Neural cell (in vitro differentiated cells): ENCODE data around the gene TAF10. TPM values are rescaled to one million over a fixed set of nuclear protein-coding genes. Genes with fewer than 3 reads are reported as not detected.

Experiments
- H2AFZ ChIP-seq: fragments of 200-600, 300-800 bp; sonication (generic), shearing (Covaris generic); 2 replicates; pipeline ENCODE4 v1.6.0; 2014; ENCODE audit warnings: low read depth, mild to moderate bottlenecking, antibody characterized with exemption, low read length, moderate library complexity
- H3F3A ChIP-seq: fragments of 200-600 bp; shearing (Covaris generic); 2 replicates; pipeline ENCODE4 v1.6.1; 2016; ENCODE audit warnings: mild to moderate bottlenecking, moderate library complexity, mixed read lengths, antibody characterized with exemption, low read length; ENCODE audit not compliant: insufficient read depth, poor library complexity, severe bottlenecking
- H3K27ac ChIP-seq: fragments of 200-600, 300-800 bp; sonication (generic), shearing (Covaris generic); 2 replicates; pipeline ENCODE4 v1.5.1; 2014; ENCODE audit warnings: mild to moderate bottlenecking, low read length, moderate library complexity
- H3K27me3 ChIP-seq: fragments of 300-800, 200-600 bp; sonication (generic), shearing (Covaris generic); 2 replicates; pipeline ENCODE4 v1.6.0; 2014; ENCODE audit warnings: mild to moderate bottlenecking, low read depth, low read length, moderate library complexity; ENCODE audit not compliant: insufficient read depth
- H3K36me3 ChIP-seq: fragments of 300-800, 200-600 bp; sonication (generic), shearing (Covaris generic); 2 replicates; pipeline ENCODE4 v1.5.1; 2014; ENCODE audit warnings: mild to moderate bottlenecking, antibody characterized with exemption, low read length, moderate library complexity; ENCODE audit not compliant: insufficient read depth
- H3K4me2 ChIP-seq: fragments of 300-800, 200-600 bp; sonication (generic), shearing (Covaris generic); 2 replicates; pipeline ENCODE4 v1.6.0; 2014; ENCODE audit warnings: mild to moderate bottlenecking, low read length
- H3K4me3 ChIP-seq: fragments of 300-800, 200-600 bp; sonication (generic), shearing (Covaris generic); 2 replicates; pipeline ENCODE4 v1.5.1; 2014; ENCODE audit warnings: mild to moderate bottlenecking, low read length, moderate library complexity
- H3K79me2 ChIP-seq: fragments of 200-600 bp; shearing (Covaris generic); replicated peaks from 2 replicates; pipeline ENCODE4 v1.6.0; 2014; ENCODE audit warnings: mild to moderate bottlenecking, low read length, moderate library complexity; ENCODE audit not compliant: insufficient read depth
- H3K9ac ChIP-seq: fragments of 300-800, 200-600 bp; sonication (generic), shearing (Covaris generic); 2 replicates; pipeline ENCODE4 v1.6.1; 2016; ENCODE audit warnings: mild to moderate bottlenecking, low read length, mixed read lengths
- H3K9me2 ChIP-seq: fragments of 200-600 bp; shearing (Covaris generic); 2 replicates; pipeline ENCODE4 v1.6.1; 2016; ENCODE audit warnings: mild to moderate bottlenecking, low read length, mixed read lengths; ENCODE audit not compliant: insufficient read depth
- H3K9me3 ChIP-seq: fragments of 200-600, 300-800 bp; sonication (generic), shearing (Covaris generic); 2 replicates; pipeline ENCODE4 v1.6.1; 2016; ENCODE audit warnings: mild to moderate bottlenecking, mixed run types, low read length, moderate library complexity, mixed read lengths
- H4K20me1 ChIP-seq: fragments of 200-600 bp; shearing (Covaris generic); 2 replicates; pipeline ENCODE4 v1.6.1; 2016; ENCODE audit warnings: mild to moderate bottlenecking, mixed run types; ENCODE audit not compliant: insufficient read depth
- EP300 ChIP-seq: fragments of 450-650 bp; conservative IDR thresholded peaks from 2 replicates; pipeline ENCODE4 v1.6.1; 2014; ENCODE audit warnings: antibody characterized with exemption, mild to moderate bottlenecking, moderate library complexity; ENCODE audit not compliant: poor library complexity, severe bottlenecking
- EZH2 ChIP-seq: fragments of 200-600, 300-800 bp; shearing (Covaris generic), sonication (generic); IDR thresholded peaks from 2 replicates; pipeline ENCODE4 v1.6.1; 2014; ENCODE audit warnings: antibody characterized with exemption, low read length, borderline replicate concordance, mild to moderate bottlenecking; ENCODE audit not compliant: insufficient read depth, poor library complexity, severe bottlenecking
- MXI1 ChIP-seq: fragments of 450-650 bp; conservative IDR thresholded peaks from 2 replicates; pipeline ENCODE4 v1.6.1; 2014; ENCODE audit warnings: antibody characterized with exemption, mild to moderate bottlenecking; ENCODE audit not compliant: poor library complexity, severe bottlenecking
- POLR2AphosphoS5 ChIP-seq: IDR thresholded peaks from 2 replicates; pipeline ENCODE4 v1.6.1; 2012
- RAD21 ChIP-seq: fragments of 450-650 bp; conservative IDR thresholded peaks from 2 replicates; pipeline ENCODE4 v1.6.1; 2014; ENCODE audit warnings: antibody characterized with exemption, mild to moderate bottlenecking, moderate library complexity
- SMC3 ChIP-seq: fragments of 450-650 bp; conservative IDR thresholded peaks from 2 replicates; pipeline ENCODE4 v1.6.1; 2014; ENCODE audit warnings: antibody characterized with exemption, mild to moderate bottlenecking, moderate library complexity; ENCODE audit not compliant: poor library complexity
- TAF1 ChIP-seq: IDR thresholded peaks from 2 replicates; pipeline ENCODE4 v1.6.1; 2012; ENCODE audit warnings: low read depth
- polyA plus RNA-seq: library from polyadenylated mRNA; depleted of rRNA; stranded (reverse); fragments of >200 nt; gene quantifications from 2 replicates; pipeline ENCODE4 v1.2.3, GENCODE V29; 2014
- TF ChIP-seq, protein P1 (sequence below): IDR thresholded peaks from 2 replicates; pipeline ENCODE4 v1.6.1; 2012; ENCODE audit warnings: borderline replicate concordance
- TF ChIP-seq, protein P2 (sequence below): fragments of 450-650 bp; IDR thresholded peaks from 2 replicates; pipeline ENCODE4 v1.5.1; 2014; ENCODE audit warnings: antibody characterized with exemption, mild to moderate bottlenecking, moderate library complexity; ENCODE audit not compliant: poor library complexity, severe bottlenecking

The TAF10 gene
- polyA plus RNA-seq, 1 donor from 2014 or later, result 39.7 TPM

DNA sequence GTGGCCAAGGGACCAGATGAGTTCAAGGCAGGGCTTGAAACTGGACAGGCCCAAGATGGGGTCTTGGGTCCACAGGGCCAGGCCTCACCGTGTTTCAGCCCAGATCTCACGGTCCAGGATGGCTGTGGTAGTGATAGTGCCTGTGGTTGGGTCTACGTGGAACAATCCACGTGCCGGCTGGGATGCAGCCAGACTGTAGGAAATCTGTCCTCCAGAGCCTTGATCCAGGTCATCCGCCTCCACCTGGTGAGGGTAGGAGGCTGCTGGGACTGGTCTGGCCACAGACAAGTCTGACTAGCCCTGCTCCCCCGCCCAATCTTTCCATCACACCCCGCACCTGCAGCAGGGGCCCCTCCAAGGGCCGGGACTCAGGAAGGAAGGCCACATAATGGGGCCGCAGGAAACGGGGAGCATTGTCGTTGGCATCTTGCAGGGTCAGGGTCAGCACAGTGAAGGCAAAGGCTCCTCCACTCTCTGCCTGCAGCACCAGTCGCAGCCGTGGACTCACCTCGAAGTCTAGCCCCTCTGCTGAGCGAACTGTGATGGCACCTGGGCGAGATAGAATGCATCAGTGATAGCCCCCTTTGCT lies 13.9 kb upstream of the TAF10 start:
- TF ChIP-seq RAD21 (no peak), POLR2AphosphoS5 (no peak), TAF1 (no peak)
- TF ChIP-seq, protein P1, sequence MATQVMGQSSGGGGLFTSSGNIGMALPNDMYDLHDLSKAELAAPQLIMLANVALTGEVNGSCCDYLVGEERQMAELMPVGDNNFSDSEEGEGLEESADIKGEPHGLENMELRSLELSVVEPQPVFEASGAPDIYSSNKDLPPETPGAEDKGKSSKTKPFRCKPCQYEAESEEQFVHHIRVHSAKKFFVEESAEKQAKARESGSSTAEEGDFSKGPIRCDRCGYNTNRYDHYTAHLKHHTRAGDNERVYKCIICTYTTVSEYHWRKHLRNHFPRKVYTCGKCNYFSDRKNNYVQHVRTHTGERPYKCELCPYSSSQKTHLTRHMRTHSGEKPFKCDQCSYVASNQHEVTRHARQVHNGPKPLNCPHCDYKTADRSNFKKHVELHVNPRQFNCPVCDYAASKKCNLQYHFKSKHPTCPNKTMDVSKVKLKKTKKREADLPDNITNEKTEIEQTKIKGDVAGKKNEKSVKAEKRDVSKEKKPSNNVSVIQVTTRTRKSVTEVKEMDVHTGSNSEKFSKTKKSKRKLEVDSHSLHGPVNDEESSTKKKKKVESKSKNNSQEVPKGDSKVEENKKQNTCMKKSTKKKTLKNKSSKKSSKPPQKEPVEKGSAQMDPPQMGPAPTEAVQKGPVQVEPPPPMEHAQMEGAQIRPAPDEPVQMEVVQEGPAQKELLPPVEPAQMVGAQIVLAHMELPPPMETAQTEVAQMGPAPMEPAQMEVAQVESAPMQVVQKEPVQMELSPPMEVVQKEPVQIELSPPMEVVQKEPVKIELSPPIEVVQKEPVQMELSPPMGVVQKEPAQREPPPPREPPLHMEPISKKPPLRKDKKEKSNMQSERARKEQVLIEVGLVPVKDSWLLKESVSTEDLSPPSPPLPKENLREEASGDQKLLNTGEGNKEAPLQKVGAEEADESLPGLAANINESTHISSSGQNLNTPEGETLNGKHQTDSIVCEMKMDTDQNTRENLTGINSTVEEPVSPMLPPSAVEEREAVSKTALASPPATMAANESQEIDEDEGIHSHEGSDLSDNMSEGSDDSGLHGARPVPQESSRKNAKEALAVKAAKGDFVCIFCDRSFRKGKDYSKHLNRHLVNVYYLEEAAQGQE, result no peak
- Histone ChIP-seq H3K9me2 (no peaks in the 10 kb centered on the region), H3K36me3 (peaks cover 11% of the 10 kb centered on the region)

DNA sequence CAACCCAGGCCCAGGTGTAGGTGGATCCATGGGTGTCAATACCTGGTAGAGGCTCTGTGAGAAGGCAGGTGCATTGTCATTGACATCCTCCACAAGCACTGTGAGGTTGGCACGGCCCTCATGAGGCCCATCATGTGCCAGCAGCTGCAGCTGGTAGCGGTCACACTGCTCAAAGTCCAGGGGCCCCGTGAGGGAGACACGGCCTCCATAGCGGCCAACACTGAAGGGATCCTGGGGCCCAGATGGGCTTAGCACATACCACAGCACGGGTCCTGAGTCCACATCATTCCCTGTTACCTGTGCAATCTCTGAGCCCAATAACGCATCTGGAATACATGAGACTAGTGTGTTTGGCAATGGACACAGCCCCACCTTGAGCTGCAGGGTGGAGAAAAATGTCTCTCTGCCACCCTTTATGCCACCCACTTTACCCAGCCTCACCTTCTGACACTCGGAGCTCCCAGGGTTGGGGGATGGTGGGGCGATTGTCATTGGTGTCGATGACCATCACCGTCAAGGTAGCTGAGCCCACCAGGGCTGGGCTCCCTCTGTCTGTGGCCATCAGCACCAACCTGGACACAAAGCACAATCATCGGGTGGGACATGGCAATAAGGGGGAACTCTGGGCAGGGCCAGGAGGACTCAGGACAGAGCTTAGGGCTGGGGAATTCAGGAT lies 13.3 kb upstream of the TAF10 start:
- Histone ChIP-seq H3K27me3 (no peaks in the 10 kb centered on the region), H3K9me3 (no peaks in the 10 kb centered on the region), H3K4me2 (no peak overlapping the region), H3K79me2 (no peaks in the 10 kb centered on the region), H3K9ac (no peak overlapping the region), H2AFZ (no peak overlapping the region), H3K27ac (no peak overlapping the region), H3K4me3 (no peak overlapping the region), H4K20me1 (no peaks in the 10 kb centered on the region), H3K36me3 (peaks cover 7% of the 10 kb centered on the region), H3K9me2 (no peaks in the 10 kb centered on the region), H3F3A (no peaks in the 10 kb centered on the region)
- TF ChIP-seq TAF1, result no peak
- TF ChIP-seq, protein P1, result no peak
- no peak for TF ChIP-seq MXI1
- no peak for TF ChIP-seq EP300
- no peak for TF ChIP-seq EZH2
- TF ChIP-seq RAD21, result no peak
- no peak for TF ChIP-seq POLR2AphosphoS5
- TF ChIP-seq, protein P2, sequence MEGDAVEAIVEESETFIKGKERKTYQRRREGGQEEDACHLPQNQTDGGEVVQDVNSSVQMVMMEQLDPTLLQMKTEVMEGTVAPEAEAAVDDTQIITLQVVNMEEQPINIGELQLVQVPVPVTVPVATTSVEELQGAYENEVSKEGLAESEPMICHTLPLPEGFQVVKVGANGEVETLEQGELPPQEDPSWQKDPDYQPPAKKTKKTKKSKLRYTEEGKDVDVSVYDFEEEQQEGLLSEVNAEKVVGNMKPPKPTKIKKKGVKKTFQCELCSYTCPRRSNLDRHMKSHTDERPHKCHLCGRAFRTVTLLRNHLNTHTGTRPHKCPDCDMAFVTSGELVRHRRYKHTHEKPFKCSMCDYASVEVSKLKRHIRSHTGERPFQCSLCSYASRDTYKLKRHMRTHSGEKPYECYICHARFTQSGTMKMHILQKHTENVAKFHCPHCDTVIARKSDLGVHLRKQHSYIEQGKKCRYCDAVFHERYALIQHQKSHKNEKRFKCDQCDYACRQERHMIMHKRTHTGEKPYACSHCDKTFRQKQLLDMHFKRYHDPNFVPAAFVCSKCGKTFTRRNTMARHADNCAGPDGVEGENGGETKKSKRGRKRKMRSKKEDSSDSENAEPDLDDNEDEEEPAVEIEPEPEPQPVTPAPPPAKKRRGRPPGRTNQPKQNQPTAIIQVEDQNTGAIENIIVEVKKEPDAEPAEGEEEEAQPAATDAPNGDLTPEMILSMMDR, result no peak
- no peak for TF ChIP-seq SMC3

More for the DNA sequence above, 13.9 kb upstream of the TAF10 start:
- H3F3A ChIP-seq, result no peaks in the 10 kb centered on the region
- no peak overlapping the region for H3K9ac ChIP-seq
- no peaks in the 10 kb centered on the region for H4K20me1 ChIP-seq
- no peak overlapping the region for H3K27ac ChIP-seq
- H3K9me3 ChIP-seq, result no peaks in the 10 kb centered on the region
- no peaks in the 10 kb centered on the region for H3K27me3 ChIP-seq
- no peak overlapping the region for H2AFZ ChIP-seq
- no peaks in the 10 kb centered on the region for H3K79me2 ChIP-seq
- no peak overlapping the region for H3K4me3 ChIP-seq
- H3K4me2 ChIP-seq, result no peak overlapping the region
